ENCODE measurements around the gene TNXB.
"Not testable (repeated sequence)": the region's sequence is repeated elsewhere in the genome, so short reads cannot be mapped to it uniquely, and the experiment has no call there.

- TF ChIP-seq CTCF (IDR thresholded peaks at IDR 0.05); POLR2A (IDR thresholded peaks at IDR 0.05; ENCODE audit: low read depth); EP300 (IDR thresholded peaks at IDR 0.05): not testable (repeated sequence)
These were observed 53.4 kb downstream of the TNXB start for GRCh38 chr6:32055756-32056155.

Data from esophagus muscularis mucosa (tissue), 4 donors.